ENCODE data around the gene MEGF8. TPM values are rescaled to one million over a fixed set of nuclear protein-coding genes. Genes with fewer than 3 reads are reported as not detected.

MEGF8 gene
- total and polyA plus RNA-seq, 2 experiments from 2014 or later: 5.4 to 26.6 TPM

DNA sequence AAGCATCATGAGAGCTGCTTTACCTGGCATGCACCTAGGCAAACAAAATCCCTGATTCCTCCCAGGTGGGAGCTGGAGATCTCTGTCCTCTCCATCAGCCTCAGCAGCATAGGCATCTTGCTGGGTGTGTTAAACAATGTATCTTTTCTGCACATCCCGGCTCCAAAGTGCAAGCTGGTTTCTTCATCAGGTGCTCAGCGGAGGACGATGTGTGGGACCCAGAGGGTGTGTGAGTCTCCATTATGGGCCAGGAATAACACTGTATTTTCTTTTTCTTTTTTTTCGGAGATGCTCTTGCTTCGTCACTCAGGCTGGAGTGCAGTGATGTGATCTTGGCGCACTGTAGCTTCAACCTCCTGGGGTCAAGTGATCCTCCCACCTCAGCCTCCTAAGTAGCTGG lies 54.7 kb downstream of the MEGF8 start:
- Histone ChIP-seq H4K20me1 (ENCODE audit: insufficient read depth) (no peaks in the 10 kb centered on the region), H3K4me3 (no peak overlapping the region), H3K4me2 (ENCODE audit: unreplicated experiment) (no peak overlapping the region), H3K36me3 (ENCODE audit: low read depth) (no peaks in the 10 kb centered on the region), H3K9ac (no peak overlapping the region), H3K4me1 (ENCODE audit: insufficient read depth) (no peaks in the 10 kb centered on the region), H3F3A (ENCODE audit: insufficient read depth) (no peaks in the 10 kb centered on the region), H3K27ac (no peak overlapping the region), H2AFZ (no peak overlapping the region), H3K9me2 (ENCODE audit: insufficient read depth) (no peaks in the 10 kb centered on the region), H3K79me2 (ENCODE audit: insufficient read depth) (no peaks in the 10 kb centered on the region), H3K27me3 (replicated peaks; ENCODE audit: insufficient read depth) (peaks cover 3% of the 10 kb centered on the region; the same call in 1 of the 2 replicates), H3K9me3 (ENCODE audit: low read depth) (no peaks in the 10 kb centered on the region)
- DNase-seq: no peak
- 66 to 68% methylated on average over 6 of the region's 6 CpGs for WGBS, 2 experiments (ENCODE audit: low coverage in 1 of 2, low lambda C conversion rate in 2 of 2, missing lambda C conversion rate in 2 of 2)
- in situ Hi-C loops (cut with MboI): no loop called here
- no peak for TF ChIP-seq EZH2phosphoT487 (IDR thresholded peaks at IDR 0.05; ENCODE audit: insufficient read depth, low read depth)
- TF ChIP-seq EZH2 (IDR thresholded peaks at IDR 0.05; ENCODE audit: insufficient read depth, poor library complexity, severe bottlenecking): no peak

DNA sequence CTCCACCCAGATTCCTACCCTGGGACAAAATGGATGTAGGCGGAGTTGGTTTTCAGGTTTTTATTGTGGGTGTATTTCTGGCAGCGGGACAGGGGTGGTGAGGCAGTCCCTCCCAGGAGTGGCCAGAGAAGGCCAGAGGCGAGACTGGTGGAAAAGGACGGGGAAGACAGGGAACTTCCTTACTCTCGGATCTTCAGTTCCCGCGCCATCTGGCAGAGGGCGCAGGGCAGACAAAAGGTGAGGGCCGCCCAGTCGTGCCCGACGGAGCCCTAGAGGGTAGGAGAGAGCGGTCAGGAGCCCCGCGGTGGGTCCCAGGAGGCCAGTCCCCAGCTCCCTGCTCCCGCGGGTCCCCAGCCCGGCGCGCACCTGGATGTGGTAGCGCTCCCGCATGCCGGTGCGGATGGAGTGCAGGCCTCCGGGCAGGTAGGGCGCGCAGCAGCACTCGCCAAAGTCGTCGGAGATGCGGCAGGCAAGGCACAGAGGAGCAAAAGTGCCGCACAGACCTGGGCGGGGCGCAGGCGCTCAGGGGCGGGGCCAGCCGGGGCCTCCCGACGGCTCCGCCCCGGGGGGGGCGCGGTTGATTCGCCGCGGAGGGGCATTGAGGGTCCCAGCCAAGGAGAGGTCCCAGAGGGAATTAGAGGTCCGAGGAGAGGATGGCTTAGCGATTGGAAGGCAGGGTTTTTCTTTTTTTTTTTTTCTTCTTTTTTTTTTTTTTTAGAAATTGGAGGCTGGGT lies 61.7 kb downstream of the MEGF8 start:
- Histone ChIP-seq H3K27ac (no peak overlapping the region), H3F3A (ENCODE audit: insufficient read depth) (no peaks in the 10 kb centered on the region), H3K9ac (peak overlapping the region; percentile 44; the same call in 1 of the 2 replicates), H4K20me1 (ENCODE audit: insufficient read depth) (no peaks in the 10 kb centered on the region), H3K4me3 (peak overlapping the region; percentile 66), H3K9me3 (ENCODE audit: low read depth) (no peaks in the 10 kb centered on the region), H3K79me2 (ENCODE audit: insufficient read depth) (no peaks in the 10 kb centered on the region), H3K27me3 (replicated peaks; ENCODE audit: insufficient read depth) (peaks cover 2% of the 10 kb centered on the region; the same call in 1 of the 2 replicates), H2AFZ (peak overlapping the region; percentile 94), H3K9me2 (ENCODE audit: insufficient read depth) (no peaks in the 10 kb centered on the region), H3K36me3 (ENCODE audit: low read depth) (no peaks in the 10 kb centered on the region), H3K4me1 (ENCODE audit: insufficient read depth) (no peaks in the 10 kb centered on the region), H3K4me2 (ENCODE audit: unreplicated experiment) (peak overlapping the region; percentile 75)
- DNase-seq: peak; percentile 73
- WGBS, 2 experiments (ENCODE audit: low coverage in 1 of 2, low lambda C conversion rate in 2 of 2, missing lambda C conversion rate in 2 of 2): 5% methylated on average over 33 to 47 of the region's 48 CpGs
- TF ChIP-seq EZH2phosphoT487 (IDR thresholded peaks at IDR 0.05; ENCODE audit: insufficient read depth, low read depth) (no peak), EZH2 (IDR thresholded peaks at IDR 0.05; ENCODE audit: insufficient read depth, poor library complexity, severe bottlenecking) (no peak)
- in situ Hi-C loops (cut with MboI): no loop called here

DNA sequence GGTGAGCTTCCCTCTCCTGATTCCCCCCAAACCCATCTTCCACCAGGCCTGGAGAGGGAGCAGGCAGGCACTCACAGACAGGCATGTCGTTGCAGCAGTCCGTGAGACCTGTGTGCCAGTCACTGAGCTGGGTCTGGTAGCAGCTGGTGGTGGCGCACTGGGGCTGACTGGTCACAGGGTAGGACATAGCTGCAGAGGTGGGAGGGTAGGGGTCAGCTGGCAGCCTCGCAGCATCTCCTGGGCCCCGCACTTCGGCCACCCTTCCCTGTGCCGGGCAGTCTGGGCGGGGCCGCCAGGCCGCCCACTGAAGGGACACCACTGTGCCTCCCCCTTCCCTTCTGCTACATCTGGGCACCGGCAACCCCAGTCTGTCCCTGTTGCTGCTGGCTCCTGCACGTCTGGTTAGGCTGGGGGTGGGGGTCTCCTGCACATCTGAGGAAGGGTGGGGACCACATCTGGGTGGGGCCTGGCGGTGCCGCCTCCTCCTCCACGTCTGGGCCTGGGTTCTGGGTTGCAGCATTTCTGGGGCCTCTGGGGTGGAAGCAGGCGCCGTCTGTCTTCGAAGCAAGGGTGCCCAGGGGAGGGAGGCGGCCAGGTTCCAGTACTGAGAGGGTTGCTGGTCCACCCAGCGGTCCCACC lies 63.5 kb downstream of the MEGF8 start:
- 35 to 42% methylated on average over 18 of the region's 20 CpGs for WGBS, 2 experiments (ENCODE audit: low coverage in 1 of 2, low lambda C conversion rate in 2 of 2, missing lambda C conversion rate in 2 of 2)
- Histone ChIP-seq H3K79me2 (ENCODE audit: insufficient read depth) (no peaks in the 10 kb centered on the region), H4K20me1 (ENCODE audit: insufficient read depth) (no peaks in the 10 kb centered on the region), H3F3A (ENCODE audit: insufficient read depth) (no peaks in the 10 kb centered on the region), H3K4me1 (ENCODE audit: insufficient read depth) (no peaks in the 10 kb centered on the region), H3K27me3 (replicated peaks; ENCODE audit: insufficient read depth) (no peaks in the 10 kb centered on the region; the same call in 1 of the 2 replicates), H3K36me3 (ENCODE audit: low read depth) (no peaks in the 10 kb centered on the region), H3K4me3 (no peak overlapping the region), H3K9me3 (ENCODE audit: low read depth) (no peaks in the 10 kb centered on the region), H3K4me2 (ENCODE audit: unreplicated experiment) (no peak overlapping the region), H3K9ac (no peak overlapping the region), H3K27ac (no peak overlapping the region), H3K9me2 (ENCODE audit: insufficient read depth) (no peaks in the 10 kb centered on the region), H2AFZ (no peak overlapping the region)
- TF ChIP-seq EZH2phosphoT487 (IDR thresholded peaks at IDR 0.05; ENCODE audit: insufficient read depth, low read depth) (no peak), EZH2 (IDR thresholded peaks at IDR 0.05; ENCODE audit: insufficient read depth, poor library complexity, severe bottlenecking) (no peak)
- in situ Hi-C loops (cut with MboI): no loop called here
- DNase-seq: no peak

DNA sequence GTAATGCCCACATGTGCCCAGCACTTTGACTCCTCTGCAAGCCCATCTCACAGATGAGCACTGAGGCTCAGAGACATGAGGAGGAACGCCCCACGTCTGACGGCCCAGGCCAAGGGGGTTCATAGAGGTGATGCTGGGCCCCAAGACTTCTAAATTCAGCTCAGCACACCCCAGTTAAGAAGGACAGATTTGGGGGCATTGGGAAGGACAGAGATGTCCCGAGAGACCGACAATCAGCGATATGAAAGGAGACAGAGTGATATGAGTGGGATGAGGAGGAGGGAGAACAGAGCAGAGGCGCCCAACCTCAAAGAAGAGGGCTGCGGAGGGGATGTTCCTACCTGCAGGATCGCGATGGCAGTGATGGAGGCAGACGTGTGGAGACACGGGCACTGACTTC lies 64.5 kb downstream of the MEGF8 start, which contains the start of gene CNFN:
Gene CNFN (minus strand): TSS at position 399 of the 400 bp plus-strand sequence. CDS start 1,260 bp downstream, outside the sequence.
- Histone ChIP-seq H3K9me3 (ENCODE audit: low read depth) (no peaks in the 10 kb centered on the region), H3K27me3 (replicated peaks; ENCODE audit: insufficient read depth) (no peaks in the 10 kb centered on the region; the same call in 1 of the 2 replicates), H3K36me3 (ENCODE audit: low read depth) (no peaks in the 10 kb centered on the region), H3K9me2 (ENCODE audit: insufficient read depth) (no peaks in the 10 kb centered on the region), H3K79me2 (ENCODE audit: insufficient read depth) (no peaks in the 10 kb centered on the region), H3K4me2 (ENCODE audit: unreplicated experiment) (no peak within 1 kb of the TSS), H3F3A (ENCODE audit: insufficient read depth) (no peaks in the 10 kb centered on the region), H3K27ac (no peak within 1 kb of the TSS), H3K9ac (no peak within 1 kb of the TSS), H2AFZ (no peak within 1 kb of the TSS), H3K4me3 (no peak within 1 kb of the TSS), H3K4me1 (ENCODE audit: insufficient read depth) (no peaks in the 10 kb centered on the region), H4K20me1 (ENCODE audit: insufficient read depth) (no peaks in the 10 kb centered on the region)
- no peak for TF ChIP-seq EZH2phosphoT487 (IDR thresholded peaks at IDR 0.05; ENCODE audit: insufficient read depth, low read depth)
- no peak for TF ChIP-seq EZH2 (IDR thresholded peaks at IDR 0.05; ENCODE audit: insufficient read depth, poor library complexity, severe bottlenecking)
- WGBS, 2 experiments (ENCODE audit: low coverage in 1 of 2, low lambda C conversion rate in 2 of 2, missing lambda C conversion rate in 2 of 2): 58 to 59% methylated on average over 12 of the region's 12 CpGs
- DNase-seq: no peak
- in situ Hi-C loops (cut with MboI): no loop called here
